HG02763 (cell line): ENCODE data around the gene ANK3.
"Not testable (repeated sequence)": the region's sequence is repeated elsewhere in the genome, so short reads cannot be mapped to it uniquely, and the experiment has no call there.

Experiments used
- ATAC-seq: cut with Tn5 transposase; IDR thresholded peaks from one replicate; pipeline ENCODE4 v1.9.1; 2021; ENCODE audit warnings: mild to moderate bottlenecking, moderate library complexity; ENCODE audit not compliant: unreplicated experiment

ANK3 gene

GRCh38 chr10:60311821-60312220 lies 77.9 kb downstream of the ANK3 start:
- ATAC-seq = no peak

GRCh38 chr10:60310740-60311139 lies 78.9 kb downstream of the ANK3 start:
- ATAC-seq = no peak

GRCh38 chr10:60309891-60310290 lies 79.8 kb downstream of the ANK3 start:
- no peak for ATAC-seq

GRCh38 chr10:60309371-60309770 lies 80.3 kb downstream of the ANK3 start:
- ATAC-seq = no peak

- no peak for ATAC-seq
Observed at GRCh38 chr10:60305380-60305892, 84.2 kb downstream of the ANK3 start.

GRCh38 chr10:60304829-60305379 lies 84.8 kb downstream of the ANK3 start:
- ATAC-seq = no peak

GRCh38 chr10:60303778-60304177 lies 85.9 kb downstream of the ANK3 start:
- ATAC-seq = no peak

- ATAC-seq = no peak
Observed at GRCh38 chr10:60299961-60300883, 89.5 kb downstream of the ANK3 start.

- no peak for ATAC-seq
Observed at GRCh38 chr10:60299390-60299778, 90.3 kb downstream of the ANK3 start.

GRCh38 chr10:60298408-60299389 lies 91.0 kb downstream of the ANK3 start:
- no peak for ATAC-seq

GRCh38 chr10:60296073-60296472 lies 93.6 kb downstream of the ANK3 start:
- ATAC-seq = no peak

- ATAC-seq = no peak
Observed at GRCh38 chr10:60295028-60295937, 94.4 kb downstream of the ANK3 start.

- no peak for ATAC-seq
Observed at GRCh38 chr10:60293581-60294175, 96.0 kb downstream of the ANK3 start.

- ATAC-seq = no peak
Observed at GRCh38 chr10:60292998-60293397, 96.7 kb downstream of the ANK3 start.

- not testable (repeated sequence) for ATAC-seq
Observed at GRCh38 chr10:60292536-60292935, 97.1 kb downstream of the ANK3 start.

GRCh38 chr10:60291344-60291930 lies 98.2 kb downstream of the ANK3 start:
- no peak for ATAC-seq

GRCh38 chr10:60290558-60290957 lies 99.1 kb downstream of the ANK3 start:
- ATAC-seq = no peak

GRCh38 chr10:60289800-60290199 lies 99.9 kb downstream of the ANK3 start:
- ATAC-seq = no peak

- ATAC-seq = no peak
Observed at GRCh38 chr10:60288256-60288655, 101.4 kb downstream of the ANK3 start.
